LoVo (cell line): ENCODE measurements around the gene ZNF804B.
A peak's percentile ranks its signal among the peaks of the same experiment; 100 is the strongest.

Experiments used
- DNase-seq: peaks from one replicate; pipeline ENCODE4 v3.0.0-alpha.2; 2016; ENCODE audit warnings: low spot score

The ZNF804B gene

GRCh38 chr7:88842201-88842600 is 82.7 kb downstream of the ZNF804B start:
- no peak for DNase-seq

- DNase-seq = no peak
Measured at GRCh38 chr7:88845091-88845490, 85.6 kb downstream of the ZNF804B start.

- DNase-seq = no peak
Measured at GRCh38 chr7:88851220-88851619, 91.7 kb downstream of the ZNF804B start.

DNA sequence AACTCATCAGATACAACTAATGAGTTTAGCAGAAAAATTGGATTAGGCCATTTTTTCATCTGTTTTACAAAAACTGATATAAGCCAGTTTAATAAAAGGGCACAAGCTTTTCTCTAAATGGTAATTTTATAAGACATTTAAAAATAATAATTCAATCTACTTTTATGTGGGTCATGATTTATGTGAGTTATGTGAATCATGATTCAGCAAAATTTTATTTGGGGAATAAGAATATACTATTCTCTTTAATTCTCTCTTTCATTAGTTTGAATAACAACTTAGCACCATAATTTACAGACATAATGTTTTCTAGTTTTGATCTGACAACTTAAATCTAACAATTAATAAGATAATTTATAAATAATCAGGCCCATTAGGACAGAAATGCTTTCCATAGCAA is 99.8 kb downstream of the ZNF804B start:
- DNase-seq = no peak

DNA sequence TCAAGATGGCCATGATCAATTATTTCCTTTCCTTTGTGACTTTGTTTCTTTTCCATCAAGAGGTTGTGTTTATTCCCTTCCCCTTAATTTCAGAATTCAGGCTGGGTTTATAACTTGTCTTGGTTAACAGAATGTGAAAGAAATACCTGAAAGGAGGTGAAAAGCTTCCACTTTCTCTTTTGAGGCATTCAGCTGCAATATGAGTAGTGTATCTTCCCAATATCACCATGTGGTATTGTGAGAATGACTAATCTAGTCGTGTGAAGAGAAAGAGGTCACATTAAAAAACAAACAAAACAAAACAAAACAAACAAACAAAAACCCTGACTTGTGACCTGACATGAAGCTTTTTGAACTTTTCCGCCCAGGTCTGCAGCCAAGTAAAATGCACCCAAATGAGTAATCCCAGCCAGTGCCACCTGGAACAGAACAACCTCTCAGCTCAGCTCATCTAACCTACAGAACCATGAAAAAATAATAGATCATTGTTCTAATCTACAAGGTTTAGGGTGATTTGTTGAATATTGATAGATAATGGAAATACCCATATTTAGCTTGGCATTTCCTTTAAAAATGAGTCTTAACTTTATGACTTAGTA is 106.9 kb downstream of the ZNF804B start:
- no peak for DNase-seq

DNA sequence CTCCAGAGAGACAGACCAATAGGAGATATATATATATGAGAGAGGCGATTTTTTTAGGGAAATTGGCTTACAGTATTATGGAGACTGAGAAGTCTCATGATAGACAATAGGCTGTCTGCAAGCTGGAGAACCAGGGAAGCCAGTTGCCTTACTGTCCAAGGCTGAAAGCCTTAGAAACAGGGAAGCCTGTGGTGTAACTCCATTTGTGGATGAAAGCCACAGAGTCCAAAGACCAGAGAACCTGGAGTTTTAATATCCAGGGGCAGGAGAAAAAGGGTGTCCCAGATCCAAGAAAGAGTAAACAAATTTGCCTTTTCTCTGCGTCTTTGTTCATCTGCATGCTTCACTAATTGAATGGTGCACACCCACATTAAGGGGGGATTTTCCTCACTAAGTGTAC is 107.7 kb downstream of the ZNF804B start:
- no peak for DNase-seq

DNA sequence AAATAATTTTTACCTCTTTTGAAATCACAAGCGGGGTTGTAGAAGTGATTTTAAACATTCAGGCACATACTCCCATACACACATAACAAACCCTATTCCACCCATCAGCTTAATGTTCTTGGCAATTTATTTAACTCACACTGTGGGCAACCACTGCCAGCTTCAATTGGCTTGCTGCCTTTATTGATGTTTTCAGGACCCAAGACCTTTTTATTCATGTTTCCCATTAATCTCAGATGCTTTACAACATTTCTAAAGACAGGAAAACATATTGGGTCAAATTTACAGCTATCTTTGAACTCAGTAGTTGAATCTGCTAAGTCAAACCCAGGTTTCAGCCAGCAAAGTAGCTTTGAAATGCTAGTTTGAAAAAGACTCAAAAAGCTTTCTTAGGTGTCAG is 109.0 kb downstream of the ZNF804B start:
- DNase-seq = no peak

DNA sequence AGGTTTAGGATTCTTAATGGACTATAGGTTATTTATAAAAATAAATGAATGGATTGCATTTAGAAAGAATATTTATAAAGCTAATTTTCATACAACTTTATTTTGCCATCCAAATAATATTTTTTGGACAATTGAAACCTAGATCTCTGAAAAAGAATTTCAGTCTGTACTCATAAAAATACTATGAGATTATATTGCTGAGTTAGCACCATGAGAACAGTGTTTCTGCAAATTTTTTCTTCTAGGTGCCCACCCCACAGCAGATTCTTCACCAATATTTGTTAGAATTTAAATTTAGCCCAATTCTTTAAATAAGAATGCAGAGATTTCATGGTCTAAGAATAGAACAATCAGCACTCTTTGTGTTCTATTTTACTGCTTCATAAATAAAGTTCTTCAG is 121.6 kb downstream of the ZNF804B start:
- DNase-seq = no peak

DNA sequence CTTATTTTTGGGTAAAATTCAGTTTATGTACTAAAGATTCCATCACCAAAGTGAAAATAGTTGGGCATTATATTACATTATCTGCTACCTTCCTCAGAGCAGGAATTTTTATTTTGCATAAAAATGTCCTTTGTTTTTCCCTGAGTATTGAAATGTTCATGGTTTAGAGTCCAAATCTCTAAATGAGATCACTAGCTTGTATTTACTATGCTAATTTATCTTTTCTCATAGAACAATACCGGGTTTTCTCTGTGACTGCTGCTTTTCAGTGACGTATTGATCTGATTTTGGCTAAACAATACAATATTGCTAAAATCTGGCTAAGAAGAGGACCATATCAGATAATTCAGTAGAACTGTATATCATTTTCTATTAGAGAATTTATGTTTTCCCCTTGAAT is 125.6 kb downstream of the ZNF804B start:
- no peak for DNase-seq

DNA sequence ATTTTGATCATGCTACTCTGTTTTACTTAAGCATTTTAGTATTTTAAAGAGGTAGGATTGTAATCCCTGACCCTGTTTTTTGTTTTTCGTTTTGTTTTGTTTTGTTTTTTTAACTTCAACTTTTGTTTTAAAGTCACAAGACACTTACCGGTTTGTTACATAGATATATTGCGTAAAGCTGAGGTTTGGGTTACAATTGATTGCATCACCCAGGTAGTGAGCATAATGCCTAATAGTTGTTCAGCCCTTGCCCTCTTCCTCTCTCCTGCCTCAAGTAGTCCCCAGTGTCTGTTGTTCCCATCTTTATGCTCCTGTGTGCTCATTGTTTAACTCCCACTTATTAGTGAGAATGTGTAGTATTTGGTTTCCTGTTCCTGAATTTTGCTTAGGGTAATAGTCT is 129.2 kb downstream of the ZNF804B start:
- peak; percentile 32 for DNase-seq

DNA sequence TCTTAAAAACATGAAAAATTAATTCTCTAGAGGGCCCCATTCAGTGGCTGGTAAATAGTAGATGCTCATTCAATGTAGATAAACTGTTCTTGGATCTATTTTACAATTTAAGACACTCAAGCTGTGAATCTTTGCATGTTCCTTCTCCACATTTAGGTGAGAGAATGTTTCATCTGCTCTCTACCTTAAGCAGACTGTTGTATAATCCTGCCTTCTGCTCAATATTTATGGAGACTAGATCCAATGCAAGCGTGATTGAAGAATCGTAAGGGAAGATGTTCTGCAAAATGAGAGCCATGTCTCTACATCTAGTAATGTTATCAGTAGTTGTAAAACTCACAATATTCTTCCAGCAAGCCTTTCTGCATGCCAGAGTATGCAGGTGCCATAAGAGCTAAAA is 151.0 kb downstream of the ZNF804B start:
- no peak for DNase-seq

DNA sequence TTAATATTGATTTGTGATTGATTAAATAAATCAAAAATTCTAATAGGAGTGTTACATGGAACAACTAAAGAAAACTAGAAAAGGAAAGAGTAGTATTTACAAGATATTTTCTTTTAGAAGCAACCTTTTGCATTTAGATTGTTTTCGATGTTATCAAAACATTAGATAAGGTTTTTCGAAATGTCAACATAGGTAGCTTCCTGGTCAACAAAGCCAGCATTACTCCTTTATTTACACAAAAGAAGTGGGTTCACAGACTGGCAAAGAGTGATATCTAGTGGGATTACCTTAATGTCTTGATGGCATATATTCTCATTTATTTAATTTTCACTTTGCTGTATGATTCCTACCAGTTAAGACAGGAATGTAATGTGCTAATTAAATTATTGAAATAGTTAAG is 153.4 kb downstream of the ZNF804B start:
- DNase-seq = no peak

- no peak for DNase-seq
Measured at GRCh38 chr7:88915615-88916014, 156.1 kb downstream of the ZNF804B start.

DNA sequence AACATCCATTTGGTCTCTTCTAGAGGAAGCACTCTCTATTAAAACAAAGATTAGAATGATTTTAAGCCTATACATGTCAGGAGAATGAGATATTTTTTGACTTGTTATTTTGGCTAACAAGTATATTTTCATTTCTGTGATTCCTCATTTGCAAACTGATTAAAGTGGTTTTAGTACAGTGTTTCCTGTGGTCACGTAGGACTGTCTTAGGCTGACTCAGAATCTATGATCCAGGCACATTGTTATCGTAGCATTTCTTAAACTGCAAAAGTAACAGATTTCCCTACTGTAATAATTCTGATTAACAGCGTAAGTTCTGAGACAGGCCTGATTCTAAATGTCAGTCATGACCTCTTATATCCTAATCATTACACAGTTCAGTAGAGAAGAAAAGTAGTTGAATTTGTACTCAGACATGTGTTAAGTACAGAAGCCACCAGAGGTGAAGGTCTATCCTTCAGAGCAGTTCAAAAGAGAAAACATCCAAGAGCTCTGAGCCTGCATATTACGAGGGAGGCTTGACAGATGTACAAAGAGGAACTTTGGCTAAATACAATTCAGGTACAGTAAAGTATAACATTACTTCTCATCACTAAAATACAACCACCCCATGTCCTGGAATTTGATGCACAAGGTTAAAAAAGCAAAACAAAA is 160.1 kb downstream of the ZNF804B start:
- no peak for DNase-seq

DNA sequence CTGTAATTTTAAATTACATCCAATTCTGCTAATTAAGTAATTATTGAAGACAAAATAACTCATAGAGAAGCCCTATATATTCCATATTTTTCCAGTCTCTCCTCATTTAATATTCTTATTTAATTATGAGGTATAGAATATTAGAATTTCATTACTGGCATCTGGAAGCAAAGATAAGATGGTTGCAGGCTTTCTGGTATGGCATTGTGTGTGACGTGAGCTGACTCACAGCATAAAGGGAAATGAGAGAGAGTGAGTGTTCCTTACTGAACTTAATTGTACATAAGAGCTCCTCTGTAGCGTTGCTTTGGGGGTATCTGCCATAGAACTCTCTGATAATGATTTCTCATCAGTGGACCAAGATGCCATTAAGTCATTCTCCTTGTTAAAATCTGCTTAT is 163.4 kb downstream of the ZNF804B start:
- no peak for DNase-seq

DNA sequence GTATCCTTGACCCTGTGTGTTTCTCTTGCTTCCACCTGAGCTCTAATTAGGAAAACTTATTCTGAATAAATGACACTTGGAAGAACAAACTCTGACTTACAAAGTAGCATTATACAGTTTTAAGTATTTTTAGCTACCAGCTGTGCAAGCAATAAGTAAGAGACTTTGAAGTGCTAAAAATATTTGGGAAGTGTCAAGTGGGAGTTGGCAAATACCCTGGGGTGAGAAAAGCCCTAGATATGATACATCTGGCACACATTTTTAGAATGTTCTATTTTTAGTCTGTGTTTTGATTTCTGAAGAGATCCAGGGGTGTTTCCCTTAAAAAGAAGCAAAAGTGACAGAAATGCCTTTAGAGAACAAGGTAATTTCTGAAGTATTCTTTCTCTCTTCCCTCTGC is 168.8 kb downstream of the ZNF804B start:
- DNase-seq = no peak

DNA sequence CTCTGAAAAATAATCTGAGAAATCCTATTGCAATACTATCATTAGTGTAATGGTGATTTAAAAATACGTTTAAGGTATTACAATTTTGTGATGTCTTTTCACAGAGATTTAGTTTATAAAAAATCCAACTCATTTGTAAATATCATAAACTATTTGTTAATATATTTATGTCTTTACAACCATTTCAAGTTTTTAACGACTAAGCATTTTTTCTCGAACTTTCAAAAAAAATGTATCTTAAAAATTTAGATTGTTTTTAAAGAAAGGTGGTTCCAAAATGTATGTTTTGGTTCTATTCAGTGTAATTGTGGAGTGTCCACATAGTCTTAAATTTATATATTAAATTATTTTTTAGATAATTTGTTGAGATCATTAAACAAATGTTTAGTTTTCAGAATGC is 170.2 kb downstream of the ZNF804B start:
- no peak for DNase-seq

GRCh38 chr7:88933285-88933684 is 173.8 kb downstream of the ZNF804B start:
- no peak for DNase-seq

GRCh38 chr7:88942815-88943501 is 183.5 kb downstream of the ZNF804B start:
- no peak for DNase-seq

- no peak for DNase-seq
Measured at GRCh38 chr7:88951826-88952225, 192.3 kb downstream of the ZNF804B start.

DNA sequence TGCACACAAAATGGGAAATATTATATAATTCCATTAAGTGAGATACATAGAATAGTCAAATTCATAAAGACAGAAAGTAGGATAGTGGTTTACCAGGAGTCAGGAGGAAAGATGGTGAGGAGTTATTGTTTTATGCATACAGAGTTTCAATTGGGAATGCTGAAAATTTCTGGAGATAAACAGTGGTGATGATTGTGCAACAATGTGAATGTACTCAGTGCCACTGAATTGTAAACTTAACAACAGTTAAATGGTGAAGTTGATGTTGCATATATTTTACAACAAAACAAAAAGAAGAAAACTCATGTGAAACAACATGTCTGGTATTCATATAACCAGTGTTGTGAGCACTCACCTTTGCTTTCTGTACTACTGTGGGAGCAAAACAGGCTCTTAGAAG is 204.9 kb downstream of the ZNF804B start:
- DNase-seq = no peak

GRCh38 chr7:88965371-88965770 is 205.9 kb downstream of the ZNF804B start:
- DNase-seq = no peak

DNA sequence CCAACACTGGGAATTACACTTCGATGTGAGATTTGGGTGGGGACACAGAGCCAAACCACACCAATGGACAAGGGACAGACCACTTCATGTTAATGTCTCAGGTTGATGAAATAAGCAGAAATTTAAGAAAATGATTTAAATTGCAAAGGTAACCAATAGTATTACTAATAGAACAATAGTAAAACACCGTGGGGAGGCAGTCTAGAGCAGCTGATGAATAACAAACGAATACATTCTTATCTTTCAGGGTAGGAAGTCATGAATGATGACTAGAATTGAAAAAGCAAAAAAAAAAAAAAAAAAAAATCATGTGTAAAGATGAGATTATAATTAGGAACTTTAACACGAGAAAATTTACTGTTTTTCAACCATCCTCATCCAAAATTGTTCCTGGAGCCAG is 207.9 kb downstream of the ZNF804B start:
- DNase-seq = no peak

GRCh38 chr7:88969167-88969566 is 209.7 kb downstream of the ZNF804B start:
- no peak for DNase-seq
